HG03159 (cell line): ENCODE data around the gene GP1BA.
"Not testable (repeated sequence)": the region's sequence is repeated elsewhere in the genome, so short reads cannot be mapped to it uniquely, and the experiment has no call there.

Experiments used
- ATAC-seq: cut with Tn5 transposase; IDR thresholded peaks from one replicate; pipeline ENCODE4 v1.9.1; 2021; ENCODE audit warnings: mild to moderate bottlenecking, moderate library complexity; ENCODE audit not compliant: unreplicated experiment

Gene GP1BA

GRCh38 chr17:4901108-4901647, 30.9 kb upstream of the GP1BA start:
- no peak for ATAC-seq

DNA sequence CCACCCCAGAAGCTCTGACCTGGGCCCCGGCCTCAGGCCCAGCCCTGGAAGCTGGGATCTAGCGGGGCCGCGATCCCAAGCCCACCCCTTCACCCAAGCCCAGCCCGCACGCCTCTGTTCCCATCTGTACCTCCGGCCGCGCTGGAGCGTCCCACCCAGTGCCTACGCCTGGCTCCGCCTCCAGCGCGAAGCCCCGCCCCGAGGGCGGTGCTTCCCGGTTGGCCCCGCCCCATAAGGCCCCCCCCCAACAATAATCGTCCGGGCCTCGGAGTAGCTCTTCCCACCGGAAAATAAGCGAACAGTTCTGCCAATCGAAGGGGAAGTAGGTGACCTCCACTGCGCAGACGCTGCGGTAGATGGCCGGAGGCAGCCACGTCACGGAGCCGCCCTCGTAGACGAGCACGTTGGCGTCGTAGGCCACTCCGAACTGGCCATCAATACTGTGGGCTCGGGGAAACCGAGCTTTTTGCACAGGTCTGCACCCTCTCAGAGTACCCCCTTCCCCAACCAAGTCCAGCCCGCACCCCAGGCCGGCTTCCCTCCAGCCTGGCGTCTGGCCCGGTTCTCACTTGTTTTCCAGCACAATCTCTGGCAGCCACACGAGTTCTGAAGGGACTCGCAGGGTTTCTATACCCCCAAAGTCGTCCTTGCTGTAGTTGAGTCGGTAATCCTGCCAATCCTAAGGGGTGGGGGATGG, 30.3 kb upstream of the GP1BA start:
- no peak for ATAC-seq

DNA sequence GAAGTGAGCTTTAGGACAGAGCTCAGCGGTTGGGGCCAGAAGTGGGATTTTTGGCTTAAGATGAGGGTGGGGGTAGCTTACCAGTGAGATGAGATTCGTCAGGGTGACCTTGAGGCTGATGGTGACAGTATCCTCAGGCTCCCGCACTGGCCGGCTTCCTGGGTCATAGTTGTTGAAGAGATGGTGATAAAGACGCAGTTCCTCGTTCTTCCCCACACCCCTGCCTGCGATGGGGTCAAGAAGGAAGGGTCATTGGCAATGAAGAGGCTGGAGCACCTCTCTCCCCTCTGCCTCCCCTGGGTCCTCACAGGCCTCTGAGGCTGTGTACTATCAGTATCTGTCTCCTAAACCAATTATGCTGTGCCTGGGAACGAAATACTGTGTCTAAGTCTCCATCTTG, 29.5 kb upstream of the GP1BA start:
- ATAC-seq, result no peak

GRCh38 chr17:4903051-4903818, 28.8 kb upstream of the GP1BA start, which contains the start of gene CHRNE:
TSS of gene CHRNE (minus strand) at chr17:4903098. CDS start at chr17:4903063, 35 bp downstream.
- ATAC-seq, result peak; percentile 50

- not testable (repeated sequence) for ATAC-seq
Observed at GRCh38 chr17:4906642-4907041, 25.4 kb upstream of the GP1BA start.

DNA sequence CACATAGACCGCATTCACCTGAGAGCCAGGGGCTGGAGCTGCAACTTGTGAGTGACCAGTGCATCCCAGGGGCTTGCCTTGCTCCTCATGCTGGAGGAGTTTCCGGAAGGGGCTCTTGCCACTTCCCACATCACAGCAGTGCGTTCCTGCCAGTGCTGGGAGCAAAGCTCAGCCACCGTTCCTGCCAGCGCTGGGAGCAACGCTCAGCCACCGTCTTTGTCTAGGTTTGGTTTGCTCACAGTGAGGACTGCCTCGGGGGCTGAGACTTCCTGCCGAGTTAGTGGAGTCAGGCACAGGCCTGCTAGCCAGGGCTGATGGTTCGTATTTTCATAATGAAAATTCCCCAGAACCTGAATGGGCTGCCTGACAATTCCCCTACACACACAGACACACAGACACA, 23.8 kb upstream of the GP1BA start:
- ATAC-seq, result no peak

DNA sequence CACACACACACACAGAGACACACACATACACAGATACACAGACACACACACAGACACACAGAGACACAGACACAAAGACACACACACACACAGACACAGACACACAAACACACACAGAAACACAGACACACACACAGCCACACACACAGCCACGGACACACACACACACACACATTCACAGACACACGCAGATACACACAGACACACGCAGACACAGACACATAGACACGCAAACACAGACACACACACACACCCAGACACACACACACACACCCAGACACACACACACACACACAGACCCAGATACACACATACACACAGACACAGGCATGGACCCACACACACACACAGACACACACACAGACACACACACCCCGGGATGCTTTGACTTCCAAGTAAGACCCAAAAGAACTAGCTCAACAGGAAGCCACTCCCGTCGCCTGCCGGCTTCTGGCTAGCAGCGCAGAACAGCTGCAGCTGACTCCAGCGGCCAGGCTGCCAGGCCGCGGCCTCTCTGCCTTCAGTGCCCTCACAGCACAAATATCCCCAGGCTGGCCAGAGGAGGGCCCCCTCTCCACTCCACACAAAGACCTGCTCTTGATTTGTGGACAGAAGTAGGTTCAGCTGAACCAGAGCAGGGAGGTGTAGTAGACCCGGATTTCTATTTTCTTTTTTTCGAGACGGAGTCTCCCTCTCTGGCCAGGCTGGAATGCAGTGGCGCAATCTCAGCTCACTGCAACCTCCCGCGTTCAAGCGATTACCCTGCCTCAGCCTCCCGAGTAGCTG, 23.2 kb upstream of the GP1BA start:
- peak; percentile 56 for ATAC-seq

- no peak for ATAC-seq
Observed at GRCh38 chr17:4913994-4914393, 18.1 kb upstream of the GP1BA start.

- not testable (repeated sequence) for ATAC-seq
Observed at GRCh38 chr17:4914551-4914950, 17.5 kb upstream of the GP1BA start.

DNA sequence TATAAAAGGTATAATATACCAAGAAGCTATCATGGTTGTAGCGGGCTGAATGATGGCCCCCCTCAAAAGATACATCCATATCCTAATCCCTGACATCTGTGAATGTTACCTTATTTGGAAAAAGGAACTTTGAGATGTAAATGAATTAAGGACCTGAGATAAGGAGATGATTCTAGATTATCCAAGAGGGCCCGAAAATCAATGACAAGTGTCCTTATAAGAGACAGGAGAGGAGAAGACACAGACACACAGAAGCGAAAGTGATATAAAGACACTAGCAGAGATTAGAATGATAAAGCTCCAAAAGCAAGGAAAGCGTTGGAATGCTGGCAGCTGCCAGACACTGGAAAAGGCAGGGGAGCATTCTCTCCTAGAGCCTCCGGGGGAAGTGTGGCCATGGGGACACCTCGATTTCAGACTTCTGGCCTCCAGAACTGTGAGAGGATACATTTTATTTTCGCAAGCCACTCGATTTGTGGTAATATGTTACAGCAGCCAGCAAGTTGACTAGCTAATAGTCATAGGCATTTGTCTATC, 12.5 kb upstream of the GP1BA start:
- no peak for ATAC-seq

DNA sequence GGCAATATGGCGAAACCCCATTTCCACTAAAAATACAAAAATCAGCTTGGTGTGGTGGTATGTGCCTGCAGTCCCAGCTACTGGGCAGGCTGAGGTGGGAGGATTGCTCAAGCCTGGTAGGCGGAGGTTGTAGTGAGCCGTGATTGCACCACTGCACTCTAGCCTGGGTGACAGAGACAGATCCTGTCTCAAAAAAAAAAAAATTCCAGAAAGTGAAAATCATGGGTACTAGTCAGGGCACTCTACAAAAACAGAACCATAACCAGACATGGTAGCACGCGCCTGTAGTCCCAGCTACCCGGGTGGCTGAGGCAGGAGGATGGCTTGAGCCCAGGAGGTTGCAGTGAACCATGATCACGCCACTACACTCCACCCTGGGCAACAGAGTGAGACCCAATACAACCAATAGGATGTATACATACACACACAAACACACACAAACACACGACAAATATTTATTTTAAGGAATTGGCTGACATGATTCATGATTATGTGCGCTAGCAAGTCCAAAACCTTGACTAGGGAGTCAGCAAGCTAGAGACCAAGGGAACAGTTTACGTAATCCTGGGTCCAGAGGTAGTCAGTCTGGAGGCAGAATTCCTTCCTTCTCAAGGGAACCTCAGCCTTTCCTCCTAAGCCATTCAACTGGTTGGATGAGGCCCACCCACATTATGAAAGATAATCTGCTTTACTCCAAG, 11.6 kb upstream of the GP1BA start:
- ATAC-seq, result no peak

GRCh38 chr17:4921320-4921719, 10.8 kb upstream of the GP1BA start:
- ATAC-seq, result no peak

- not testable (repeated sequence) for ATAC-seq
Observed at GRCh38 chr17:4926577-4927335, 5.3 kb upstream of the GP1BA start.

DNA sequence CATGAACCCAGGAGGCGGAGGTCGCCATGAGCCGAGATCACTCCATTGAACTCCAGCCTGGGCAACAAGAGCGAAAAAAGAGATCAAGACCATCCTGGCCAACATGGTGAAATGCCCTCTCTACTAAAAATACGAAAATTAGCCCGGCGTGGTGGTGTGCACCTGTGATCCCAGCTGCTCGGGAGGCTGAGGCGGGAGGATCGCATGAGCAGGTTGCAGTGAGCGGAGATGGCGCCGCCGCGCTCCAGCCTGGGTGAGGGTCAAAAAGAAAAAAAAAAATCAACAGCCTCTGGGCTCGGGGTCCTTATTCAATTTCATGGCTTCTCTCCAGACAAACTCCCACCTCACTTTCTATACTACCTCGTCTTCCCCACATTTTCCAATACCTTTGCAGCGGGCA, 3.2 kb upstream of the GP1BA start:
- ATAC-seq, result no peak

- ATAC-seq, result no peak
Observed at GRCh38 chr17:4932756-4933155, 679 bp downstream of the GP1BA start.

GRCh38 chr17:4933646-4934045, 1.6 kb downstream of the GP1BA start:
- no peak for ATAC-seq

- ATAC-seq, result no peak
Observed at GRCh38 chr17:4934173-4934979, 2.3 kb downstream of the GP1BA start.

GRCh38 chr17:4935650-4936049, 3.6 kb downstream of the GP1BA start:
- no peak for ATAC-seq

DNA sequence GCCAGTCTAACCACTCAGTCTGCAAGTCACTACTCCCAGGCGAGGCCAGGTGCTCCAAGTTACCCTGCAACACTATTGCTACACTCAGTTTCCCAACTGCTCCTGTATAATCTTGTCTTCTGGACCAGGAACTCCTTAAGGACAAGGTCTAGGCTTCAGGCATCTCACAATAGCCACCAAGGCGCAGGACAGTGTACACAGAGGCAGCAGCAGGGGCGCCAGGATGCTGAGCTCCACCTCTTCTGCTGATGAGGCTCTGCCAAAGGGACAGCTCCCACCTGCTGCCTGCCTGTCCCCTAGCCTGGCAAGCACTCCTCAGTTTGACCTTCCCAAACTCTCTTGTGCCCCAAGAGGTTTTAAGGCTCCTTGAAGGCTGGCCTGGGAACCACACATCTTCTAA, 4.4 kb downstream of the GP1BA start:
- ATAC-seq, result no peak
